Ovary (tissue), 3 donors: ENCODE measurements around the gene ARMH3.

Experiments
- EP300 ChIP-seq: sonication (generic); formaldehyde crosslinking; IDR thresholded peaks from one replicate; pipeline ENCODE4 v1.6.1; 2017; ENCODE audit warnings: antibody characterized with exemption
- POLR2A ChIP-seq: fragments of 450-650 bp; IDR thresholded peaks from one replicate; pipeline ENCODE4 v1.6.1; 2017; ENCODE audit warnings: antibody characterized with exemption, mild to moderate bottlenecking, moderate library complexity
- TF ChIP-seq, protein P1 (sequence below), 3 donors: fragments of 450-650 bp in 2 of 3; fragments of 200-600 bp in 1 of 3; IDR thresholded peaks; one replicate each; pipeline versions ENCODE4 v1.5.1 to v1.8.0; 2016 to 2022; ENCODE audit warnings: antibody characterized with exemption in 3 of 3, mild to moderate bottlenecking in 1 of 3
- donor health status: DM: no; HTN: no; CAD: no.

DNA sequence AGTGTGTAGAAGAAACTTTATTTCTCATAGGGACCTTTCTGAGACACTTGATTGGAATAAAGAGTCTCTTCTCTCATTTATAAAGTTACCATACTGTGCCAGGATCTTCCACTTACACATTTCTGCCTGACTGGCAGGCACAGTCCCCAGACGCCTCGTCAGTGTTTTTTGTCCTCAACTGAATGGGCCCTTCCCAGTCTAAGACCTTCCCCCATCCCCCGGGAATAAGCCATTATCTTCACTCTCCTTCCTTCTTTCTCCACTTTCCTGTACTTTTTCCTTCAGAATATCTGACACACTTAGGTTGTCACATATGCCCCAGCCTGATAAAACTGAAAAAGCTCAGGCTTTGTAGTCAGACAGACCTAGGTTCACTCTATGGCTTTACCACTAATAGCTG, 177.1 kb downstream of the ARMH3 start:
- TF ChIP-seq, protein P1, sequence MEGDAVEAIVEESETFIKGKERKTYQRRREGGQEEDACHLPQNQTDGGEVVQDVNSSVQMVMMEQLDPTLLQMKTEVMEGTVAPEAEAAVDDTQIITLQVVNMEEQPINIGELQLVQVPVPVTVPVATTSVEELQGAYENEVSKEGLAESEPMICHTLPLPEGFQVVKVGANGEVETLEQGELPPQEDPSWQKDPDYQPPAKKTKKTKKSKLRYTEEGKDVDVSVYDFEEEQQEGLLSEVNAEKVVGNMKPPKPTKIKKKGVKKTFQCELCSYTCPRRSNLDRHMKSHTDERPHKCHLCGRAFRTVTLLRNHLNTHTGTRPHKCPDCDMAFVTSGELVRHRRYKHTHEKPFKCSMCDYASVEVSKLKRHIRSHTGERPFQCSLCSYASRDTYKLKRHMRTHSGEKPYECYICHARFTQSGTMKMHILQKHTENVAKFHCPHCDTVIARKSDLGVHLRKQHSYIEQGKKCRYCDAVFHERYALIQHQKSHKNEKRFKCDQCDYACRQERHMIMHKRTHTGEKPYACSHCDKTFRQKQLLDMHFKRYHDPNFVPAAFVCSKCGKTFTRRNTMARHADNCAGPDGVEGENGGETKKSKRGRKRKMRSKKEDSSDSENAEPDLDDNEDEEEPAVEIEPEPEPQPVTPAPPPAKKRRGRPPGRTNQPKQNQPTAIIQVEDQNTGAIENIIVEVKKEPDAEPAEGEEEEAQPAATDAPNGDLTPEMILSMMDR (IDR thresholded peaks at IDR 0.05): no peak
- TF ChIP-seq POLR2A (no peak), EP300 (no peak)
